ENCODE results near the gene TNNT1.
"Not testable (repeated sequence)": the region's sequence is repeated elsewhere in the genome, so short reads cannot be mapped to it uniquely, and the experiment has no call there.

Gene TNNT1

DNA sequence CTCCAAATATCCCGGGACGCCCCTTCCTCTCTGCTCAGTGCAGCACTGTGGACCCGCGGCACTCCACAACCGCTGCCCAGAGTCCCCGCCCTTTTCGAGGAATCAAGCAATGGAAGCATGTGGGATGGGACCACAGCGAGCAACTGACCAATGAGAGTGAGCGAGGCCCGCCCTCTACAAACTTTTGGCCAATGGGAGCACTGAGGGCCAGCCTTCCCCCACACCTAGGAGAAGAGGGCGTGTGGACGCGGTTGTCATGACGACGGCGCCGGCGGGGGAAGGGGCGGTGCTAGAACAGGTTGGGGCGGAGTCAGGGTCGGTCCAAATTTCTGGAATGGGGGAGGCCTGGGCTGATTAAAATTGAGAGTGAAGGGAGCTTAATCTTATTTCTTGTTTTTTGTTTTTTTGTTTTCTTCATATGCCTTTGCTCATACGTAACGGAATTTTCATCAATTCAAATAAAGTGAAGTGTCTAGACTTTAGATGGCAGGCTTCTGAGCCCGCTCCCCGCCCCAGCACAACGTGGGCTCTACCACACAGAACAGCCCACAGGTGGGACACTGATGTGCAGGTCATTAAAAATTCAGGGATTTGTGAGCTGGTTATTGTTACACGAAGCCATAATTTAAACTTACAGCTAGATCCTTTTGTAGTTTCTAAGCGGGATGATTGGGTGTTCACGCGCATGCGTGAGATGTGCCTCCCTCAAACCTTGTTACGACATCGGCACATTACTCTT, 17.7 kb upstream of the TNNT1 start, which contains the start of gene DNAAF3:
TSS of gene DNAAF3 (minus strand) at position 84 of the 739 bp plus-strand sequence. CDS start 200 bp downstream, outside the sequence.
- no peak for FAIRE-seq

GRCh38 chr19:55165952-55166529, 17.0 kb upstream of the TNNT1 start:
- no peak for FAIRE-seq

GRCh38 chr19:55161571-55162322, 12.7 kb upstream of the TNNT1 start:
- FAIRE-seq, result no peak

- no peak for FAIRE-seq
Measured at GRCh38 chr19:55160986-55161365, 12.0 kb upstream of the TNNT1 start.

DNA sequence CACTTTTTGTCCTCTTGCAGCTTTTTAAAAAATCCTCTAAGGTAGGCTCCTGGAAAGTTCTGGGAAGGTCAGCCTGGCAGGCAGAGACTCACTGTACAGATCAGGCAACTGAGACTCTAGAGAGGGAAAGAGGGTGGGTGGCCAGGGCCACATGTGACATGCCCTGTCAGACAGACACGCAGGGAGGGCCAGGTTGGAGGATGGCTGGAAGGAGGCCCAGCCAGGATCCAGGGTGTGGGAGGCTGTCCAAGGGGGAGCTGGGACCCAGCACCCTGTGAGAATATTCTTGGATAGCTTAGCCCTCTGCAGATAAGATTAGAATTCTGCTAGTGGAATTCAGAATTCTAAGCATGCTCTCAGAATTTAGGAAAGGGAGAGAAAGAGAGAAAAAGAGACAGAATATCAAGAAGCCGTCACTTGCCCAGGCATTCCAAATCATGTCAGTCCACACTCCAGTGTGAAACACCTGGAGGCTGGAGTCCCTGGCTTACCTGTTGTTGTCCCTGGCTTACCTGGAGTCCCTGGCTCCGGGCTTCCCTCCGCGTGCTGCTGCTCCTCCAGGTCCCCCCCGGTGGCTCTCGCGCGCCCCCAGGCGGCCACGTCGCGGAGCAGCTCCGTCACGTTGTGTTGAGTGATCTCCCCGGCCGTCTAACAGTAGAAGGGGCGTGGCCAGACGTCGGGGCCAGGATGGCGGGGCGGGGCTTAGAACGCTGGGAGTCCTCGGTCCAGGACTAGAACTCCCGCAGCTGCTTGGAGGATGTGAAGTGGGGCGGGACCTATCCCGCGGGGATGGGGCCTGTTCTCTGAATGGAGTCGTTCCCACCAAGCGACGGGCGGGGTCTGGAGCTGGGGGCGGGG, 11.4 kb upstream of the TNNT1 start:
- FAIRE-seq, result no peak

DNA sequence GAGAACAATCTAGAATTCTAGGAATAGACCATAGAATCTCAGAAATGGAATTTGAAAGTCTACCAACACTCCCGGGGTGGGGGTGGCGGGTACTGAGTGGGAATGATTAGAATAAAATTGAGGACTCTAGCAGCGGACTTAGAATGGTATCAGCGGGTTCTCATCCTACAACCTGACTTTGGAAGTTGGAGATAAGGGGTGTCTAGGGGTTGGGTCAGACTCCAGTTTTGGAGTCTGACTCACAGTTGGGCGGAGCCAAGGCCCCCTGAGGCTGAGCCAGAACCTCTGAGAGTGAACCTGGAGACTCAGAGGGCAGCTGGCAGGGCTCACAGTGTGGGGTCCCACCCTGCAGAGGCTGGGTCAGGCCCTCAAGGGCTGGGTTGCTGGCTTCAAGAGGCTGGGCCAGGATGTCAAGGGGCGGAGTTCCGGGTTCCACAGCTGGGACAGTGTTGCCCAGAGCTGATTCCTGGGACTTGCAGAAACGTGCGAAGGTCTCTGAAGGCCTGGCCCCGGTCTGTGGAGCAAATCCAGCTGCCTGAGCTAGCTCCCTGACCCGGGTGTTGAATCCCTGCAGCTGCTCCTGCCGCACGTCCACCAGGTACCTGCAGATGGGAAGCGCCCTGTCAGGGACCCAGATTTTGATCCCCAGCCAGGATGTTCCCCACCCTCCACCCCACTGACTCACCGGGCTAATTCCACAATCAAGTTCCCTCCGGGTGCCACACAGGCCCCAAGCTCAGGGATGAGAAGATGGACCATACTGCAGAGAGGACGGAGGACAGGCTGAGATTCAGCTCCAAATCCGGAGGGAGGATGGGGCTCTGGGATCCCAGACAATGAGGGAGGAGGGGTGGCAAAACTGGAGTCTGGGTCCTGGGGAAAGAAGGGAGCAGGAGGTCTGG, 10.1 kb upstream of the TNNT1 start:
- FAIRE-seq, result no peak

- no peak for FAIRE-seq
Measured at GRCh38 chr19:55158423-55158822, 9.4 kb upstream of the TNNT1 start.

DNA sequence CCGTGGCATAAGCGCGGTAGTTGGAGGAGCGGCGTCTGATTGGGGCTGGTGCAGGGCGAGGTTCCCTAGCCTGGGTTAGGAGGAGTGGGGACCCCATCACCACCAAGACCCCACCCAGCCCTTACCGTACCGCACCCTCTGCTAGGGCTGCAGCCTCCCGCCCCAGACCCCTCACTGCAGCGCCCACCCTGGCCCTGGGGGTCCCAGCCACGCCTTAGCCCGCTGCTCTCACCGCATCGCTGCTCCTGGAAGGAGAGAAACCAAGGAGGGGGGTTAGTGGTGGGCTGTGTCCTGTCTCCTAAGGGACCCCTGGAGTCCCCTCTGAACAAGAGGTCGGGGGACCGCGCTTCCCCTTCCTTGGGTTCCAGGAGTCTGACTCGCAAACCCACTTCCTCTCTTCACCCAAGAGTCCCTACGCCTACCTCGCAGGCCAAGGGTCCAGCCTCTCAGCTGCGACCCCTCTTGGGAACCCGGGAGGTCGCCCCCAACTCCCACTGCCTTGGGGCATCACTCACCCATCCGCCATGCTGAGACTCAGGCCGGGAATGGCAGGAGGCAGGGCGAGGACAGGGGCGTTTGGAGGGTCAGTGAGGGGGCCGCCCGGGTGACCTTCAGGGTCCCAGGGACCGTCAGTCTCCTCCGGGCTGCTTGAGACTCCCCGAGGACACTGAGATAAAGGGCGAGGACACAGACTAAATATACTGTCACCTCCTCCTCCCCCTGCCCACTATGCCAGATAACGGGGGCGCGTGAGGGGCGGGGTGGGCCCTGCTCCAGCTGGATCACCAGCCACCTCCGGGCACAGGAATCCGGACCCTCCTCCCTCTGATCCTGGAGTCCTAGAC, 8.3 kb upstream of the TNNT1 start, which contains the start of gene TNNI3:
TSS of gene TNNI3 (minus strand) at position 669 of the 845 bp plus-strand sequence. CDS start at position 526, 143 bp downstream.
- no peak for FAIRE-seq

- FAIRE-seq, result no peak
Measured at GRCh38 chr19:55156202-55157063, 7.4 kb upstream of the TNNT1 start.

DNA sequence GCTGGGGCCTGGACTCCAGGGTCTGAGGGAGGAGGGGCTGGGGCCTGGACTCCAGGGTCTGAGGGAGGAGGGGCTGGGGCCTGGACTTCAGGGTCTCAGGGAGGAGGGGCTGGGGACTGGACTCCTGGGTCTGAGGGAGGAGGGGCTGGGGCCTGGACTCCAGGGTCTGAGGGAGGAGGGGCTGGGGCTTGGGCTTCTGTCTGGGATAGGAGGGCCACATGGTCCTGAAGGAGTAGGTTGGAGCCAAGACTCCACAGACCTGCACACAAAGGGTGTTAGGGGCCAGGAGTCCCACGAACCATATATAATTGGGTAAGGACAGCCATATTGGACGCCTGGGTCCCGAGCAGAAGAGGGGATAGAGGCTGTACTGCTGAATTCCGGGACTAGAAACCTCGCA, 6.8 kb upstream of the TNNT1 start:
- not testable (repeated sequence) for FAIRE-seq

- FAIRE-seq, result no peak
Measured at GRCh38 chr19:55153652-55154264, 4.8 kb upstream of the TNNT1 start.

DNA sequence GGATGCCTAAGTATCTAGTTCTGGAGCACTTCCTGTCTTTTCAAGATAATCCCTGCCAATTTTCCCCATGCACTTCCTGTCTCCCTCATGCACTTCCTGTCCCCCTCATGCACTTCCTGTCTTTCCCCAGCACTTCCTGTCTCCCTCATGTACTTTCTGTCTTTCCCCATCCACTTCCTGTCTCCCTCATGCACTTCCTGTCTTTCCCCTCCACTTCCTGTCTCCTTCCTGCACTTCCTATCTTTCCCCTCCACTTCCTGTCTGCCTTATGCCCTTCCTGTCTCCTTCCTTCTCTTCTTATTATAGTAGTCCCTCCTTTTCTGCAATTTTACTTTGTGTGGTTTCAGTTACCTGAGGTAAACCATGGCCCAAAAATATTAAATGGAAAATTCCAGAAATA, 3.0 kb upstream of the TNNT1 start:
- no peak for FAIRE-seq

DNA sequence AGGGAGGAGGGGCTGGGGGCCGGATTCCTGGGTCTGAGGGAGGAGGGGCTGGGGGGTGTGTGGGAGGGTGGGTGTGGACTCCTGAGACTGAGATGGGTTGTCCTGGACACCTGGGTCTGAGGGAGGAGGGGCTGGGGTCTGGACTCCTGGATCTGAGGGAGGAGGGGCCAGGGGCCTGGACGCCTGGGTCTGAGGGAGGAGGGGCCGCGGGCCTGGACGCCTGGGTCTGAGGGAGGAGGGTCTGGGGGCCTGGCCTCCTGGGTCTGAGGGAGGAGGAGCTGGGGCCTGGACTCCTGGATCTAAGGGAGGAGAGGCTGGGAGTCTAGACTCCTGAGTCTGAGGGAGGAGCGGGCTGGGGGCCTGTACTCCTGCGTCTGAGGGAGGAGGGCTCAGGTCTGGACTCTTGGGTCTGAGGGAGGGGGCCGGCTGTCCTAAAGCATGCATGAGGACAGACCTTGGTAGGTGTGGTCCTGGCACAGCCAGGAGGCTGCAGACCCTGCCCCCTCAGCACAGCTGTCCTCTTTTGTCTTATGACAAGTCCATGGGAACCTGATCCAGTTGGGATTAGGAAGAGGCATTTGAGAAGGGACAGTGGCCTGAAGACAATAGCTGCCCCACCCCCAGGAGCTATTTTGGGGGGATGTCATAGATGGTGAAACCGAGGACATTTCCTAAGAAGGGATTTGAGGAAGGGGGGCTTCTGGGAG, 1.3 kb downstream of the TNNT1 start:
- FAIRE-seq, result no peak

DNA sequence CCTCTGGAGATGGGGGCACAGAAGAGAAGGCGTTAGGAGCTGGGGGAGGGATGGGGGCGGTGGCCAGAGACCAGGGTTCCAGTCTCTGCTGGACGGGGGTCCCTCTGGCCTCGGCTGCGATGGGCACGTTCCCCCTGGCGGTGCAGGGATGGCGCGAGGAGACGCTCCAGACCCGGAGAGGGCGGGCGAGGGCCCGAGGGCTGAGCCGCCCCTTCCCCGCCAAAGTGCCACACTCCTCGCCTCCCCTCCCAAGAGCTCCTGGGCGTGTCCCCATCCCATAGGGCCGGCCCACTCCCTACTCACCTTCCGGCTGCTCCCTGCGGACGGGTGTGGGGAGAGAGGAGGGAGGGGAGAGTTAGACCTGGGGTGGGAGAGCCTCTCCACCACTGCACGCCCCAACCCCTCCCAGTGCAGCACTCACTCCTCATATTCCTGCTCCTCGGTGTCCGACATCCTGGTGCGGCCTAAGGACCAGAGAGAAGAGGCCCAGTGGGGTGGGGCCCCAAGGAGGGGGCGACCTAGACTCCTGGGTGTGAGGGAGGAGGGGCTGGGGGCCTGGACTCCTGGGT, 2.2 kb downstream of the TNNT1 start:
- no peak for FAIRE-seq

DNA sequence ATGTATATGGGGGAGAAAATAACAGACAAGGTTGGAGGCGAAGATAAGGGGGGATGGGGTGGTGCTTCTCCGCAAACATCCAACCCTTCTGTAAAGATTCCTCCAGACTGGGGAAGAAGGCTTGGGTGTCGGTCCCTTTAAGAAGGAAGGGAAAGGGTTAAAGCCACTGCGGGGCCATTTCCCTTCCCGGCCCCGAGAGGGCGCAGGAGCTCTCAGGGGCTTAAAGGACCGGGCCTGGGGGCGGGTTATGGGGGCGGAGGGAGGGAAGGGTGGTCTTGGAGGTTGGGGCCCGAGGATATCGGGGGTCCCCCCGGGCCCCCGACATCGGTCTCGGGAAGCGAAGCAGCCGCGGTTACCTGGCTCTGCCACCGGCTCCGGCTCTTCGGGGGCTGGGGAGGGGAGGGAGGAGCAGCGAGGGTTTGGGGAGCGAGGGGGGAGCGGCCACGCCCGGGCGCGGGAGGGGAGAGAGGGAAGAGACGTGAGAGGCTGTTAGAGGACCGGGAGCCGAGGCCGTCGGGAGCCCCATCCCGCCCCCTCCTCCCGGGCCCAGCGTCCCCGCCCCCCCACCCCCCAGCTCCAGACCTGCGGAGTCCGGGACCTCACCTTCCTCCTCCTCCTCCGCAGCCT, 2.8 kb downstream of the TNNT1 start:
- no peak for FAIRE-seq

DNA sequence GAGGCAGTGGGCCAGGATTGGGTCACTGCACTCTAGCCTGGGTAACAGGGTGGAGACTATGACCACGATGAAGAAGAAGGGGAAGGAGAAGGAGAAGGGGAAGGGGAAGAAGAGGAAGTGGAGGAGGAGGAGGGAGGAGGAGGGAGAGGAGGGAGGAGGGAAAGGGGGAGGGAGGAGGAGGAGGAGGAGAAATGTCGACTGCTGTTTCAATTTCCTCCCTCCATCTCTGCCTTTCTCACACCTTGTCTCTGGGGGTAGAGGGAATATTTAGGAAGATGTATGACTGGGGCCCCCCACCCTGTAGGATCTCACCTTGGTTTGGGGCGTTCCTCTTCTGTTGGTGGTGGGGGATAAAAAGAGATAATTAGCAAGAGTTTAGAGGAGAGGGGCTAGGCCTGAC, 3.8 kb downstream of the TNNT1 start:
- FAIRE-seq, result no peak

DNA sequence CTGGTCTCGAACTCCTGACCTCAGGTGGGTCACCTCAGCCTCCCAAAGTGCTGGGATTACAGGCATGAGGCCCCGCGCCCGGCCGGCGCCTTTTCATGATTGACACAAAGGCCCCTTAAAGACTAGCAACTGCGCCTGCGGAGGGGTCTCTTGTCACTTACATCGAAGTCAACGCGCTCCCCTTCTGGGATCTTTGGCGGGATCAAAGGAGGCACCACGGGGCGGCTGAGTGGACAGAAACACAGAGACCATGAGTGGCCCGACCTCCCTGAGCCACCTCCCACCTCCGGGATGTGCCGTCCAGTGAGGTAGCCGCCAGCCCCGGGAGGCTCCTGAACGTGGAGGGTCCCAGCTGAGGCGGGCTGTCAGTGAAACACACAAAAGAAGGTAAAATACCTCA, 7.3 kb downstream of the TNNT1 start:
- FAIRE-seq, result no peak

DNA sequence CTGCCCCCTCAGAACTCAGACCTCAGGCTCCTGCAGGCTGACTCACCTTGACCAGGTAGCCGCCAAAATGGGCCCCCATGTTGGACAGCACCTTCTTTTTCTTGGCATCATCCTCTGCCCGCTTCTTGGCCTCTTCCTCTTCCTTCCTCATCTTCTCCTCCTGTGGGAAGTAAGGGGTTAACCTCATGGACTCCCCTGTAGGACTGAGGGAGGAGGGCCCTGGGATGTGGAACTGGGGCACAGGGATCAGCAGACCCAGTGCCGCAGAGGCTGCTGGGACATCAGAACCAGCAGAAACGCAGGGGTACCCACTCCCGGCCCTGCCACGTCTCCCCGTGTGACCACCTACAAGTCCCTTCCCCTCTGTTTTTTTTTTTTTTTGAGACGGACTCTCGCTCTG, 11.1 kb downstream of the TNNT1 start:
- FAIRE-seq, result no peak

All from islet of Langerhans (tissue), 1 donor.